SJCRH30 (cell line): Measurements from ENCODE around the gene TAF4B. TPM values are rescaled to one million over a fixed set of nuclear protein-coding genes. Genes with fewer than 3 reads are reported as not detected.
"Not testable (repeated sequence)": the region's sequence is repeated elsewhere in the genome, so short reads cannot be mapped to it uniquely, and the experiment has no call there.

Source experiments
- DNase-seq, 2 experiments: peaks; one replicate each; pipeline ENCODE4 v3.0.0-alpha.2; 2015 to 2020
- H3K27ac ChIP-seq: fragments of 250-450 bp; sonication (Bioruptor Pico); 2 replicates; pipeline ENCODE4 v1.5.1; 2020; ENCODE audit warnings: mild to moderate bottlenecking, moderate library complexity
- H3K27me3 ChIP-seq: fragments of 250-450 bp; sonication (Bioruptor Pico); 2 replicates; pipeline ENCODE4 v1.5.1; 2020; ENCODE audit warnings: mild to moderate bottlenecking, moderate library complexity
- H3K36me3 ChIP-seq: fragments of 250-450 bp; sonication (Bioruptor Pico); 2 replicates; pipeline ENCODE4 v1.5.1; 2020; ENCODE audit warnings: mild to moderate bottlenecking, moderate library complexity
- H3K4me1 ChIP-seq: fragments of 250-450 bp; sonication (Bioruptor Pico); 2 replicates; pipeline ENCODE4 v1.5.1; 2020; ENCODE audit warnings: mild to moderate bottlenecking, moderate library complexity
- H3K4me3 ChIP-seq: fragments of 250-450 bp; sonication (Bioruptor Pico); 2 replicates; pipeline ENCODE4 v1.5.1; 2020; ENCODE audit warnings: mild to moderate bottlenecking, moderate library complexity
- H3K9me3 ChIP-seq: fragments of 250-450 bp; sonication (Bioruptor Pico); replicated peaks from 2 replicates; pipeline ENCODE4 v1.5.1; 2020; ENCODE audit warnings: mild to moderate bottlenecking, moderate library complexity
- total RNA-seq: library from RNA; depleted of rRNA; stranded (reverse); fragments of >200 nt; shearing (Covaris generic); gene quantifications from 2 replicates; pipeline ENCODE4 v1.2.3, GENCODE V29; 2014; rRNA removed

TAF4B gene
- total RNA-seq = 10.1 and 10.3 TPM in 2 replicates

- peak within 1 kb of the TSS; percentile 84 for H3K27ac ChIP-seq
- no peaks in the 10 kb centered on the region for H3K9me3 ChIP-seq
- DNase-seq = peak; percentile 89 to 92
- H3K4me3 ChIP-seq = peak within 1 kb of the TSS; percentile 92
- no peaks in the 10 kb centered on the region for H3K27me3 ChIP-seq
- H3K4me1 ChIP-seq = no peaks in the 10 kb centered on the region
- H3K36me3 ChIP-seq = no peaks in the 10 kb centered on the region
Observed at GRCh38 chr18:26226229-26227050, at the start of gene TAF4B. Gene TAF4B, plus strand, starts transcription at chr18:26226445. Its CDS starts 489 bp downstream, at chr18:26226934.

- Histone ChIP-seq H3K4me3 (no peak overlapping the region), H3K9me3 (no peaks in the 10 kb centered on the region), H3K4me1 (no peaks in the 10 kb centered on the region), H3K36me3 (no peaks in the 10 kb centered on the region), H3K27me3 (no peaks in the 10 kb centered on the region), H3K27ac (no peak overlapping the region)
- no peak for DNase-seq
Observed at GRCh38 chr18:26181343-26181826, 44.9 kb upstream of the TAF4B start.

- no peaks in the 10 kb centered on the region for H3K9me3 ChIP-seq
- H3K36me3 ChIP-seq = no peaks in the 10 kb centered on the region
Observed at GRCh38 chr18:26183395-26184112, 42.7 kb upstream of the TAF4B start.

GRCh38 chr18:26185267-26185666, 41.0 kb upstream of the TAF4B start:
- Histone ChIP-seq H3K9me3 (no peaks in the 10 kb centered on the region), H3K4me3 (no peak overlapping the region)
- DNase-seq = peak in 1 of 2 experiments; percentile 5

More at GRCh38 chr18:26183395-26184112, 42.7 kb upstream of the TAF4B start:
- Histone ChIP-seq H3K27me3 (no peaks in the 10 kb centered on the region), H3K27ac (no peak overlapping the region), H3K4me1 (no peaks in the 10 kb centered on the region), H3K4me3 (no peak overlapping the region)
- DNase-seq = no peak

GRCh38 chr18:26190506-26190905, 35.7 kb upstream of the TAF4B start:
- H3K4me1 ChIP-seq = no peaks in the 10 kb centered on the region
- H3K4me3 ChIP-seq = no peak overlapping the region
- no peak for DNase-seq
- H3K27ac ChIP-seq = no peak overlapping the region
- H3K36me3 ChIP-seq = no peaks in the 10 kb centered on the region
- no peaks in the 10 kb centered on the region for H3K9me3 ChIP-seq
- H3K27me3 ChIP-seq = no peaks in the 10 kb centered on the region

More at GRCh38 chr18:26185267-26185666, 41.0 kb upstream of the TAF4B start:
- H3K36me3 ChIP-seq = no peaks in the 10 kb centered on the region
- no peak overlapping the region for H3K27ac ChIP-seq
- no peaks in the 10 kb centered on the region for H3K27me3 ChIP-seq
- H3K4me1 ChIP-seq = no peaks in the 10 kb centered on the region

GRCh38 chr18:26192233-26192632, 34.0 kb upstream of the TAF4B start:
- no peak overlapping the region for H3K4me3 ChIP-seq
- no peaks in the 10 kb centered on the region for H3K27me3 ChIP-seq
- H3K4me1 ChIP-seq = no peaks in the 10 kb centered on the region
- H3K36me3 ChIP-seq = no peaks in the 10 kb centered on the region
- H3K9me3 ChIP-seq = no peaks in the 10 kb centered on the region
- H3K27ac ChIP-seq = no peak overlapping the region
- no peak for DNase-seq

- Histone ChIP-seq H3K4me1 (no peaks in the 10 kb centered on the region), H3K27me3 (no peaks in the 10 kb centered on the region), H3K27ac (no peak overlapping the region), H3K9me3 (no peaks in the 10 kb centered on the region), H3K36me3 (no peaks in the 10 kb centered on the region), H3K4me3 (no peak overlapping the region)
- DNase-seq = no peak
Observed at GRCh38 chr18:26196605-26197004, 29.6 kb upstream of the TAF4B start.

- not testable (repeated sequence) for H3K27ac ChIP-seq, H3K36me3 ChIP-seq, H3K4me3 ChIP-seq, H3K4me1 ChIP-seq, DNase-seq, H3K9me3 ChIP-seq, H3K27me3 ChIP-seq
Observed at GRCh38 chr18:26202001-26202400, 24.2 kb upstream of the TAF4B start.

- Histone ChIP-seq H3K9me3 (no peaks in the 10 kb centered on the region), H3K4me3 (no peak overlapping the region), H3K4me1 (no peaks in the 10 kb centered on the region), H3K27me3 (no peaks in the 10 kb centered on the region), H3K27ac (no peak overlapping the region), H3K36me3 (no peaks in the 10 kb centered on the region)
- DNase-seq = no peak
Observed at GRCh38 chr18:26205318-26205717, 20.9 kb upstream of the TAF4B start.

- Histone ChIP-seq H3K4me1 (no peaks in the 10 kb centered on the region), H3K27ac (no peak overlapping the region), H3K27me3 (no peaks in the 10 kb centered on the region), H3K4me3 (no peak overlapping the region), H3K36me3 (no peaks in the 10 kb centered on the region), H3K9me3 (no peaks in the 10 kb centered on the region)
- no peak for DNase-seq
Observed at GRCh38 chr18:26206488-26206887, 19.8 kb upstream of the TAF4B start.

- Histone ChIP-seq H3K27me3 (no peaks in the 10 kb centered on the region), H3K4me3 (no peak overlapping the region), H3K27ac (no peak overlapping the region), H3K36me3 (no peaks in the 10 kb centered on the region), H3K4me1 (no peaks in the 10 kb centered on the region), H3K9me3 (no peaks in the 10 kb centered on the region)
- DNase-seq = no peak
Observed at GRCh38 chr18:26207937-26208336, 18.3 kb upstream of the TAF4B start.

- H3K9me3 ChIP-seq = no peaks in the 10 kb centered on the region
- H3K4me1 ChIP-seq = no peaks in the 10 kb centered on the region
- H3K27me3 ChIP-seq = no peaks in the 10 kb centered on the region
- no peak overlapping the region for H3K4me3 ChIP-seq
- no peaks in the 10 kb centered on the region for H3K36me3 ChIP-seq
- DNase-seq = no peak
- H3K27ac ChIP-seq = no peak overlapping the region
Observed at GRCh38 chr18:26208977-26209376, 17.3 kb upstream of the TAF4B start.

GRCh38 chr18:26210147-26210546, 16.1 kb upstream of the TAF4B start:
- H3K9me3 ChIP-seq = no peaks in the 10 kb centered on the region
- no peaks in the 10 kb centered on the region for H3K27me3 ChIP-seq
- DNase-seq = no peak
- H3K4me3 ChIP-seq = no peak overlapping the region
- no peak overlapping the region for H3K27ac ChIP-seq
- no peaks in the 10 kb centered on the region for H3K4me1 ChIP-seq
- no peaks in the 10 kb centered on the region for H3K36me3 ChIP-seq

- Histone ChIP-seq H3K27ac (no peak overlapping the region), H3K36me3 (no peaks in the 10 kb centered on the region), H3K4me3 (no peak overlapping the region), H3K27me3 (no peaks in the 10 kb centered on the region), H3K4me1 (no peaks in the 10 kb centered on the region), H3K9me3 (no peaks in the 10 kb centered on the region)
- no peak for DNase-seq
Observed at GRCh38 chr18:26215247-26215970, 10.8 kb upstream of the TAF4B start.
